ENCODE results near the gene LIN9. TPM values are rescaled to one million over a fixed set of nuclear protein-coding genes. Genes with fewer than 3 reads are reported as not detected.
A peak's percentile ranks its signal among the peaks of the same experiment; 100 is the strongest.
"Not testable (repeated sequence)": the region's sequence is repeated elsewhere in the genome, so short reads cannot be mapped to it uniquely, and the experiment has no call there.

Gene LIN9, protein sequence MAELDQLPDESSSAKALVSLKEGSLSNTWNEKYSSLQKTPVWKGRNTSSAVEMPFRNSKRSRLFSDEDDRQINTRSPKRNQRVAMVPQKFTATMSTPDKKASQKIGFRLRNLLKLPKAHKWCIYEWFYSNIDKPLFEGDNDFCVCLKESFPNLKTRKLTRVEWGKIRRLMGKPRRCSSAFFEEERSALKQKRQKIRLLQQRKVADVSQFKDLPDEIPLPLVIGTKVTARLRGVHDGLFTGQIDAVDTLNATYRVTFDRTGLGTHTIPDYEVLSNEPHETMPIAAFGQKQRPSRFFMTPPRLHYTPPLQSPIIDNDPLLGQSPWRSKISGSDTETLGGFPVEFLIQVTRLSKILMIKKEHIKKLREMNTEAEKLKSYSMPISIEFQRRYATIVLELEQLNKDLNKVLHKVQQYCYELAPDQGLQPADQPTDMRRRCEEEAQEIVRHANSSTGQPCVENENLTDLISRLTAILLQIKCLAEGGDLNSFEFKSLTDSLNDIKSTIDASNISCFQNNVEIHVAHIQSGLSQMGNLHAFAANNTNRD
- 12.3 TPM for polyA plus RNA-seq (ENCODE audit: insufficient read length)
- long read RNA-seq, donor 1, result 0 reads
- long read RNA-seq, donor 2, partial matches to known transcripts, result 0 of 3 reads
- long read RNA-seq, donor 2, other reads (novel, unspliced or antisense), result 0 of 3 reads
- long read RNA-seq, donor 3, partial matches to known transcripts, result 0 of 2 reads
- long read RNA-seq, donor 3, other reads (novel, unspliced or antisense), result 0 of 2 reads
- long read RNA-seq, donor 4, result 0 reads
- long read RNA-seq, donor 5, partial matches to known transcripts, result 0 of 4 reads
- long read RNA-seq, donor 5, other reads (novel, unspliced or antisense), result 0 of 4 reads
- long read RNA-seq, donor 6, partial matches to known transcripts, result 0 of 4 reads
- long read RNA-seq, donor 6, other reads (novel, unspliced or antisense), result 0 of 4 reads
- long read RNA-seq, donor 7, partial matches to known transcripts, result 0 of 4 reads
- long read RNA-seq, donor 7, other reads (novel, unspliced or antisense), result 0 of 4 reads
- long read RNA-seq, donor 8, result 0 reads

DNA sequence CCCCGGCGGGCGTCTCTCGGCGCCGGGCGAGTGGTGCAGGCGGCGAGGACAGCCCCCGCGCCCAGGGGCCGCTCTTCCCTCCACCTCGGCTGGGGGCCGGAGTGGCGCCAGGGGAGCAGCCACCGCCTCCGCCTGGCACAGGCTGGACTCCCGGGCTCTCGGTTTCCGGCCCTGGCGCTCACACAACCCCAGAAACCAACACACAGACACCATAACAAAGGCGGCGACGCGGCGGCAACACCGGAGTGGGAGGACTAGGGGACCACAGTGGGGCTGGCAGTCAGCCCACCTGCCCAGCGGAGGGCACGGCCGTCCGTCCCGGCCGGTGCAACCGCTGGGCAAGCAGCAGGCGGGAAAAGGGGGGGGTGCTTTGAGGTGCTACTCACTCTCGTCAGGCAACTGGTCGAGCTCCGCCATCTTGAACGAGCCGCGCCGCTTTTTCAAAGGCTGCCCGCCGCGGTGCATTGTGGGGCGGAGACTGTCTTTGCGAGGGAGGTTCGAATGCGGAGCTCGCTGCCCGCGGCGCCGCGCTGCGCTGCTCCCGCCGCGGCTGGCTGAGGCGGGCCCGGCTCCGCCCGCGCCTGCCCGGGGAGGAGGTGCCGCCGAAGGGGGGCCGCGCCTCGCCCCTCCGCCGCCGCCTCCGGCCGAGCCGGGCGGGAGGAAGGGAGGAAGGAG is at the start of gene LIN9:
LIN9 (minus strand) TSS at position 442 of the 675 bp plus-strand sequence; CDS start at position 417, 25 bp downstream.
- DNase-seq, result peak; percentile 91

DNA sequence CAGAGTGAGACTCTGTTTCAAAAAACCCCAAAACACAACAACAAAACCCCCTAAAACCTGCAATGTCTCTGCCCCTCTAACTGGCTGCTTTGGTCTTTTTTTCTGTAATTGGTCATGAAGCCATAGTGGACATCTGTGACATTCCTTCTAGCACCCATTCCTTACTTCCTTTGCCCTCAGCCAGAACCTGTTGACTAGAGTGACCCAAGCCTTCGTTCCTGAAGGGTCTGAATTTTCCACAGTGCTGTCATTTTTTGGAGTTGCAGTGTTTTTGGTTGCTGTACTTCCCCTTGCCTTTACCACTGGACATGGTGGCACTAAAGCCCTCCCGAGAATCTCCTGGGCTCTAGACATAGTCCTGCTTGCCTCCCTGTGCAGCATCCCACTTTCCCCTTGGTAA is 48.5 kb upstream of the LIN9 start:
- DNase-seq, result no peak

DNA sequence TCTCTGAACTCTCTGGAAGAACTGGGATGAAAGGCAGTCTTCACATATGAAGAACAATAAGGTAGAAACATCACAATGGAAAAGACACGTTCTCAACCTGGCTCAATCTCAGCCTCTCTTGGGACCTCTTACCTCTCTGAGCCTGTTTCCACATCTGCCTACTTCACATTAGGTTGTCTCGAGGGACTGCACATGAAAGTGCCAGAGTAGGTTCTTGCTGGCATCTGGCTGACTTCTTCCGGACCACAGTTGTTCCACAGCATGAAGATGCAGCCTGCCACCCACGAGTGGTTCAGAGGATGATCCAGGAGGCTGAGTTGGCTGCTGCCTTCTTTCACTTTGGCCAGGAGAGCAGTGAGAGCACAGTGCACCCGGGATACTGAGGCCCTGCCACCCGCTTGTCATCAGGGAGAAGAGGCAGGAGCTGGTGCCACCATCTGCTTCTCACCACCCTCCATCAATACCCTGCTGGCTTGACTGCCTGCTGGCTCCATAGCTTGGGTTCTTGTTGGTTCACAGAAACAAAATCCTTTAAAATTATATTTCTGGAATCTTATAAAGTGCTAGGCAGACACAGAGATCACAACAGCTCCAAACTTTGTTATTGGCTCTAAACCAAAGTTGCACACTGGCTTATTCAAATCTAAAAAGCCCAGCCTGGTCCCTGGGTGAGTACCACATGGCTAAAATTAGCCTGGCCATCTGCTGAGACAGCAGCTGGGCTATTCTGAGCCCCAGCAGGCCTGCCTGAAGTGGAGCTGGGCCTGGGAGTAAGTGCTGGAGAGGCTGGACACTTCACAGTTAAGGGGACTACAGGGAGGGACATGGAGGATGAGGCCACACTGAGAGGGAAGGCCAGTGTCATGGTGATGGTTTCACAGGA is 46.9 kb upstream of the LIN9 start:
- DNase-seq, result no peak

DNA sequence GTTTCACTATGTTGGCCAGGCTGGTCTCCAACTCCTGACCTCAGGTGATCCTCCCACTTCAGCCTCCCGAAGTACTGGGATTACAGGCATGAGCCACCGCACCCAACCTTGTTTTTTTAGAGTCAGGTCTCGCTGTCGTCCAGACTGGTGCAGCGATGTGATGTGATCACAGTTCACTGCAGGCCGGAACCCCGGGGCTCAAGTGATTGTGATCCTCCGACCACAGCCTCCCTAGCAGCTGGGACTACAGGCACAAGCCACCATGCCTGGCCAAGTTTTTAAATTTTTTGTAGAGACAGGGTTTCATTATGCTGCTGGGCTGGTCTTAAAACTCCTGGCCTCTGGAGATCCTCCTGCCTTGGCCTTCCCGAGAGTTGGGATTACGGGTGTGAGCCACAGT is 46.1 kb upstream of the LIN9 start:
- DNase-seq, result no peak

DNA sequence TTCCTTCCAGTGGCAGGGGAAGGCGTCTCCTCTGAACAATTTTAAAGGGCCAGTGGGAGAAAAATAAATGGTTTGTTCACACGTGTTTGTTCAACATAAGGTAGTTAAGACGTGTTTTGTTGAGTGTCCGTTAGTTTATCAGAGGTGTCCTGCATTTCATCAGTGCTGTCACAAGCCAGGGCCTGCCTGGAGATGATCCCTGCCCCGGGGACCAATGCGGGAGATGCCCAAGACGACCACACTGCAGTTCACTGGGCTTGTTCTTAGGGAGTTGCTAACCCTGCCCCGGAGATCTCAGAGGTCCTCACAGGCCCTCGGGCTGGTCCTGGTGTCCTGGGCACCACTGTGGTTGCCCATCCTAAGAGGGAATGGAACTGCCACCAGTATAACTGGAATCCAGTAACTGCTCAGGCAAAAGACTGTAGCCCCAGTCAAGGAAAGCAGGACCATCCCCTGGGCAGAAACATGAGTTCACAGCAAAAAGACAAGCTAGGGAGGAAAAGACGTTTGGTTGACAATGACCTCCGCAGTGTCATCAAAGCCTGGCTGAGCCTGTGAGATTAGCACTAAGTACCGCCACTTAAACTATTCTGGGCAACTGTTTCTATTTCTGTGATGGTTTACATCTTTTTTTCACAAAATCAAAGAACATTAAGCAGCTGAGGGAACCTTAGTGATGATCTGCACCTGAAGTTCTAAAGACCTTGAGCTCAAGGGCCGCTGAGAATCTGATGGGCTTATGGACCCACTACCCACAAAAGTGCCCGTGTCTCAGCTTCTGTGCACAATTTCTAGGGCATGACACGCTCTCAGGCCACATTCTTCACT is 44.9 kb upstream of the LIN9 start:
- no peak for DNase-seq

DNA sequence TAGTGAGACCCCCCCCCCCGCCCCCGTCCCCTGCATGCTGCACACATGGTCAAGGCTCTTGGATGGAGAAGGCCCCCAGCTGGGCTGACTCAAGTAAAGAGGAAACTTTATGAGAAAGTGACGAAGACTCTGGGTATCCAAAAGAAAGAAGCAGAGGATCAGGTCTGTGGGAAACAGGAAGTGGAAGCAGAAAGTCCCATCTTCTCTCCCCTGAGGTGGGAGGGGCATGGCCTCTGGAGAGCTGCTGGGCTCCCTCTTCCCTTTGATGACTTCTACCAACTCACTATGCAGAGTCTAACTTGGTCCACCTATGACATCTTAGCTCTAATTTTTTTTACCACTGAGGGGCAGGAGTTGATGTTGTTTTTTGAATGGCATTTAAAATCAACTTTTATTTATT is 42.7 kb upstream of the LIN9 start:
- no peak for DNase-seq

DNA sequence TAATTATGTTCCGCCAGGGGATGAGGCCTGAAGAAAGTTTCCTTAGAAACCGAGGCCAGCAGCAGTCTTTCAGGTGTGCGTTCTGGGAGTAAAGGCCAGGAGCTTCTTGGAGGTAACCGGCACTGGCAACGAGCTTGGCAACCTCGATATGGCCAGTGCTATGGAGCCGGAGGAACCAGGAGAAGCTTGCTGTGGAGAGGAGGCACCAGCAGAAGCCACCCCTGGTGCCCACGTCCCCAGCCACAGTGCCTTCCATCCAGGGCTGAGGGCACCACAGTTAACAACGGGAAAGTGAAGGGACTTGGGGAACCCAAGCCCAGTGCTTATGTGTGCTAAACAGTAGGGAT is 41.5 kb upstream of the LIN9 start:
- no peak for DNase-seq

DNA sequence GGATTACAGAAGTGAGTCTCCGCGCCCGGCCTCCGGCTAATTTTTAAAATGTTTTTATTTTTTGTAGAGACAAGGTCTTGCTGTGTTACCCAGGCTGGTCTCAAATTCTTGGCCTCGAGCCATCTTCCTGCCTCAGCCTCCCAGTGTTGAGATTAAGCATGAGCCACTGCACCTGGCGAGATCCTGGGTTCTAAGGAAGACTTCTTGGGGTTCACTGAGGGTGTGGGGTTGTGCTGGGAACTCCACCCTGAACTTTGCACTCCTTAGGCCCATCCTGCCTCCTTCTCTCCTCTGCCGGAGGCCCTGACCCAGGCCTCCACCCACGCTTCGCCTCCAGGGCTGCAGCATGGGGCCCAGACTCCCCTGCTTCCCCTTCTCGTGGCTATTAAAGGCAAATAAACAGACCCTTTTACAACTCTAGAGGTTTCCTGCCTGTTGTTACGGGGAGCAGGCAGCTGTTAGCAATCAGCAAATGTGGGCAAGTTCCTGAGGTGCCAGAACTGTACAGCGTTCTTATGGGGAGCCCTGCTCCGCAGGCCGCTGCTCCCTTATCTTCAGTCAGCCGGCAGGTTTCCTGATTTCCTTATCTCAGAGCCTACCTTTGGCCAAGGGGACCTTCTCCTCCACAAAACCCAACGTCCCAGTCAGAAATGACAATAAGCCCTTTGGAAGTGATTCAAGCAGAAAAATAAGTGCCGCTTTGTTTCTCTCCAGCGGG is 41.0 kb upstream of the LIN9 start:
- DNase-seq, result no peak

DNA sequence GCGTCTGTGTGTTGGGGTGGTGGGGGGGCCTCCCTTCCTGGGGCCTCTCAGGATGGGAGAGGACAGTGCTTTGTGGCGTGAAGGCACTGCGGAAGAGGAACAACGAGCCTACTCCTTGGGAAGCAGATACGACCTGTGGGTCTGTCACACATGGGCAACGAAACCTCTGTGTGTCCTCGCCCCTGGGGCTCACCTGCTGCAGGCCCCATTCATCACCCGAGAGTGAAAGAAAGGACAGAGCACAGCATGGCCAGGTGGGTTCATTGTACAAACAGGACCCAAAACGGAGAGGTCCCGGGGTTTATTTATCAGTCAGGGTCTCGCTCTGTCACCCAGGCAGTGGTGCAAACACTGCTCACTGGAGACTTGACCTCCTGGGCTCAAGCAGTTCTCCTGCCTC is 40.1 kb upstream of the LIN9 start:
- no peak for DNase-seq

DNA sequence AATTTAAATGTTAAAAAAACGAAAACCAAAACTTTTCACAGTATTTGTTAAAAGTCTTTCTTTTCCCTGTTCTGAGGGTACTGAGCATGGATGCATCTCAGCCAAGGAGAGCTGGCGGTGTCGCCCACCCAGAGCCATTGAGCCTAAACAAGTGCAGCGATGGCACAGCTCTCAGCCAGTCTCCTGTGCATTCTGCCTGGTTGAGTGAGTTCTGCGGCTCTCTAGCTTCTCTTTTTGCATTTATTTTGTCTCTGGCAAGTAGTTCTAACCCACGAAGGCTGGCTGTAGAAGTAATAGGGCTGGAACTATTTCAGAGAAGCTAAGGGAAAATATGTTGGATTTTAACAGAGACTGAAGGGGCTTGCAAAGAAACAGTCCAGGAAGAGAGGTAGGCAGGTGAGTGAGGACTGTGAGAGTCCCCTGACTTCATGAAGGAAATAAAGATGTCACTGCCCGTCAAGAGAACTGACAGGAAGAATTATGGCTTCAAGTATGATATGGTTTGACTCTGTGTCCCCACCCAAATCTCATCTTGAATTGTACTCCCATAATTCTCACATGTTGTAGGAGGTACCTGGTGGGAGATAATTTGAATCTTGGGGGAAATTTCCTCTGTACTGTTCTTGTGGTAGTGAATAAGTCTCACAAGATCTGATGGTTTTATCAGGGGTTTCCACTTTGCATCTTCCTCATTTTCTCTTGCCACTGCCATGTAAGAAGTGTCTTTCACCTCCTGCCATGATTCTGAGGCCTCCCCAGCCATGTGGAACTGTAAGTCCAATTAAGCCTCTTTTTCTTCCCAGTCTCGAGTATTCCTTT is 35.7 kb upstream of the LIN9 start:
- no peak for DNase-seq

DNA sequence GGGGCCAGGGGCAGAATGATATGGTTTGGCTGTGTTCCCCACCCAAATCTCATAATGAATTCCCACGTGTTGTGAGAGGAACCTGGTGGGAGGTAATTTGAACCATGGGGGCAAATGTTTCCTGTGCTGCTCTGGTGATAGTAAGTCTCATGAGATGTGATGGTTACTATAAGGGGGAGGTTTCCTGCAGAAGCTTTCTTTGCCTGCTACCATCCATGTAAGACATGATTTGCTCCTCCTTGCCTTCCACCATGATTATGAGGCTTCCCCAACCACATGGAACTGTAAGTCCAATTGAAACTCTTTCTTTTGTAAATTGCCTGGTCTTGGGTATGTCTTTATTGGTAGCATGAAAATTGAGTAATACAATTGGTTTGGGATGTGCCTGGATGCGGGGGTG is 33.7 kb upstream of the LIN9 start:
- DNase-seq, result no peak

DNA sequence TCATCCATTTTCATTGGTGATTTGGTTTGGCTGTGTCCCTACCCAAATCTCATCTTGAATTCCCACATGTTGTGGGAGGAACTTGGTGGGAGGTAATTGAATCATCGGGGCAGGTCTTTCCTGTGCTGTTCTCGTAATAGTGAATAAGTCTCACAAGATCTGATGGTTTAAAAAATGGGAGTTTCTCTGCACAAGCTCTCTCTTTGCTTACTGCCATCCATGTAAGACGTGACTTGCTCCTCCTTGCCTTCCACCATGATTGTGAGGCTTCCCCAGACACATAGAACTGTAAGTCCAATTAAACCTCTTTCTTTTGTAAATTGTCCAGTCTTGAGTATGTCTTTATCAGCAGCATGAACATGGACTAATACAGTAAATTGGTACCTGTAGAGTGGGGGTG is 31.1 kb upstream of the LIN9 start:
- DNase-seq, result not testable (repeated sequence)

DNA sequence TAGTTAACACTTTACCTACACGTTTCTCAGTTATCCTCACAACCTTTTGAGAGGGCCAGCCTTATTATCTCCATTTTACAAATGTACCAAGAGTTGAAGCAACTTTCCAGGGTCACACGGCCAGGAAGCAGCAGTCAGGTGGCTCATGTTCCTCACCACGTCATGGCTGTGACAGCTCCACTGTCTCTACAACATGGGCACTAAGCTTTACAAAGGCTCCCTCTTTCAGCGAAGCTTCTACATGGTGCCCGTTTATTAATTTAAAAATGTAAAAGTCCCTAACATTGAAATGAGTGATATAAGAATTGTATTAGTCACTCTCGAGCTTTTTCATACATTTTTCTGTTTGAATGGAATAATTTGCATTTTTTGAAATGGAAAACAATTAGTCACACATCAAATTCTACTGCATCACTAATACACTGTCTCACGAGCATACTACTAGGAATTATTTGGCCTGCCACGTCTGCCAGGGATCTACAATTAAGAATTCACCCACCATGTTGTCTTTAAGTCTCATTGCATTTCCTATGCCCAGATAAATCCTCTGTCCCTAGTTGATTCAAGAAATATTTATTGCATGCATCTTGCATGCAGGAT is 28.4 kb upstream of the LIN9 start:
- DNase-seq, result no peak

DNA sequence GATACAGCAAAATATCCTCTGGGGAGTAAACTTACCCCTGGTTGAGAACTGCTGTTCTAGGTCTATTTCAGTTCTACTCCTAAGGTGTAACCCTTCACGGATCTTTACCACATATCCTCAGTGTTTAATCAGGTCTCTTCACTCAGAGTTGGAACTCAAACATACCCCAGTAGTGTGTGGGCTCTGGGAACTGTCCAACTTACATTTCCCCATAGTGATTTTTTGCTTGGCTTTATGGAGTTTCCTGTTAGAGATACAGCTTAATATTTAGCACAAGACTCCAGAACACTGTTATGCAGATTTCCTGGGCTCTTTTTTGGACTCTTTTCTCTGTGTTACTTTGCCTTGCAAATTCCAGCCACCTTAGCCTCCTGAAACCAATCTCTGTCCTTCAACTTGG is 26.7 kb upstream of the LIN9 start:
- no peak for DNase-seq

DNA sequence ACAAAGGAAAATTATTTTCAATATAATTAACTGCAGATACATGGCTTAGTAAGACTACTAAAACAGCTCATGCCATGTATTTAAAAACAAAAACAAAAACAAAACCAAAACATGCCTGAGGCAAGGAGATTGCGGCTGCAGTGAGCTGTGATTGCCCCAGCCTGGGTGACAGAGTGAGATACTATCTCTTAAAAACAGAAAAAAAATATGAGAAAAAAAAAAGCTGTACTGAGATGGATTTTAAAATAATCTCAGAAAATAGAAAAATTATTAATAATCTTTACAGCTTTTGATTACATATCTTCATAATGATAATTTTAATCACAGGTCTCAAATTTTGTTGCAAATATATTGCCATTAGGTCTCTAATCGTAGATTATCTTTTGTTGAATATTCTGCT is 24.0 kb upstream of the LIN9 start:
- no peak for DNase-seq

DNA sequence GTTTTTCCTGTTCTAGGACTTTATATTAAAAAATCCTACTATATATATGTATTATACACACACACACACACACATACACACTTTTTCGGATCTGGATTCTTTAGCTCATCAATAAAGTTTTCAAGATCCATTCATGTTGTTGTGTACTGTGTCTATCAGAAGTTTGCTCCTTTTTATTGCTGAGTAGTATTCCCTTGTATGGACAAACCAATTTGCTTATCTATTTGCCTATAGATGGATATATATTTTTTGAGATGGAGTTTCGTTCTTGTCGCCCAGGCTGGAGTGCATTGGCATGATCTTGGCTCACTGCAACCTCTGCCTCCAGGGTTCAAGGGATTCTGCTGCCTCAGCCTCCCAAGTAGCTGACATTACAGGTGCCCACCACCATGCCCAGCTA is 20.3 kb upstream of the LIN9 start:
- no peak for DNase-seq

DNA sequence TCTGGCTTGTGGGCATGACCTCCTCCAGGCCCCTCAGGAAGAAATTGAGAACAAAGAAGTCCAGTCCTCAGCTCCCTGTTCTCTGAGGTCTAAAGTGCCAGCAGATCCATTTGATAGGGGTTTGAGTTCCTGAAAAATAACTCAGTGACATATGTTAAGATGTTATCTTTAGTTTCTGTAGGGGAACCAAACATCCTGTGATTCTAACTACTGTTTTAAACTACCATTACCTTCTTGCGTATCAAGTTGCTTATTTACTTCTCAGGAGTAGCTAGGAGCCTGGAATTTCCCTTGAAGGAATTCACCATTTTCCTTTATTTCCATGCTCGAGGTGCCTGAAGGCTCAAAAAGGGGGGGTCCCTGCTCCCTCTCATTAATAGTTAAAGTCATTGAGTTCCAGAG is 18.8 kb upstream of the LIN9 start:
- peak; percentile 14 for DNase-seq

DNA sequence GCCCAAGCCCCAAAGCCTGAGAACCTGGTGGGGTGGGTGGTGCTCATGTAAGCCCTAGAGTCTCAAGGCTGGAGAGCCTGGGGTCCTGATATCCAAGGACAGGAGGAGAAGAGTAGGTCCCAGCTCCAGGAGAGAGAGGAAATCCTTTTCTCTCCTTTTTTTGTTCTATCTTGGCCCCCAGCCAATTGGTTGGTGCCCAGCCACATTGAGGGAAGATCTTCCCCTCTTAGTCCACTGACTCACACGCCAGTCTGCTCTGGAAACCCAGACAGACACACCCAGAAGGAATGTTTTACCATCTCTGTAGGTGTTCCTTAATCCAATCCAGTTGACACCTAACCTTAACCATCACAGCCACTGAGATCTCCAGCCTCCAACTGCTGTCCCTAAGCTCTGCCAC is 16.2 kb upstream of the LIN9 start:
- no peak for DNase-seq

DNA sequence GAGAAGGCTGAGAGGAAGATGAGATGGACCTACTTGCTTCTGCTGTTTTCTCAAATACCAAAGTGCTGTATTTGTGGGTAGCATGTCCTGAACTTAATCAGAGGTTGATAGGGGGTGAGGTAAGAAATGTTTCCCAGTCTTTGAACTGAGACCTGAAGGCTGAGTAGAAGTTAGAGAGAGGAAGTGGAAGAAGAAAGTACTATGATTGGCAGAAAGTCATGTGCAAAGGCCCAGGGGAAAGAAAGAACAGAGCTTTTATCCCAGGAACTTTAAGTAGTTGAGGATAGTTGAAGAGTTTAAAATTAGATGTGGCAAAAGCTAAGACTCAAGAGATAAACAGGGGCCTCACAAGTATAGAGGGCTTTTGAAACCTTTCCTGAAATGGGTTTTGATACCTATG is 15.5 kb upstream of the LIN9 start:
- DNase-seq, result no peak

Data from left kidney (tissue), 8 donors.